Astrocyte of the hippocampus (primary cell): ENCODE measurements around the gene SERPINE1.
"Not testable (repeated sequence)": the region's sequence is repeated elsewhere in the genome, so short reads cannot be mapped to it uniquely, and the experiment has no call there.

ENCODE experiments used
- DNase-seq: peaks from one replicate; pipeline ENCODE4 v3.0.0; 2011; ENCODE audit warnings: low read depth, low spot score

SERPINE1 gene

DNA sequence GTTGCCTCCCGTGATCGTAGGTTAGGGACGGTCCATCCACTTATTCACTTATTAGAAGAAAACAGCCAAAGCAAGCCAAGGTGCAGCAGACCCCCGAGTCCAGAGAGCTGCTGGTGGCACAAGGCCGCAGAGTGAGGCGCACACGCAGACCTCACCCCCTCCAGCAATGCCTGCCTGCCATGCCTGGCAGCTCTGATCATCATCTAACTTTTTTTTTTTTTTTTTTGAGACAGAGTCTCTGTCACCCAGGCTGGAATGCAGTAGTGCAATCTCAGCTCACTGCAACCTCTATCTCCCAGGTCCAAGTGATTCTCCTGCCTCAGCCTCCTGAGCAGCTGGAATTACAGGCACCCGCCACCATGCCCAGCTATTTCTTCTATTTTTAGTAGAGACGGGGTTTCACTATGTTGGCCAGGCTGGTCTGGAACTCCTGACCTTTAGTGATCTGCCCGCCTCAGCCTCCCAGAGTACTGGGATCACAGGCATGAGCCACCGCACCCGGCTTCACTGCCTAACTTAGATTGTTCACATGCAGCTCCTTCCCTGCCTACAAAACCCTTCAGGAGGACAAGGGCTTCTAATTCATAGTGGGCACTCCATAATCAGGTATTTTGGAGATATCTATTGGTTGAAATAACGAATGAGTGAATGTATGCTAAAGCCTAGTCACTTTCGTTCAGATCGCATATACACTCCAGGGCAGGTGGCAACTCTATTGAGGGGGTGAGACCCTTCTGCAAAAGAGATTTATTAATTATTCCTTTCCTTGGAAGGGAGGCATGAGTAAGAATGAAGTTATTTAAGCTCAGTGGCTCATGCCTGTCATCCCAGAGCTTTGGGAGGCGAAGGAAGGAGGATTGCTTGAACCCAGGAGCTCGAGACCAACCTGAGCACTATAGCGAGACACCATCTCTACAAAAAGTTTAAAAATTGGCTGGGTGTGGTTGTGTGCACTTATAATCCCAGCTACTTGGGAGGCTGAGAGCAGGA lies 25.8 kb upstream of the SERPINE1 start:
- DNase-seq: peak; percentile 11

- peak; percentile 35 for DNase-seq
Measured at GRCh38 chr7:101102026-101102425, 24.9 kb upstream of the SERPINE1 start.

DNA sequence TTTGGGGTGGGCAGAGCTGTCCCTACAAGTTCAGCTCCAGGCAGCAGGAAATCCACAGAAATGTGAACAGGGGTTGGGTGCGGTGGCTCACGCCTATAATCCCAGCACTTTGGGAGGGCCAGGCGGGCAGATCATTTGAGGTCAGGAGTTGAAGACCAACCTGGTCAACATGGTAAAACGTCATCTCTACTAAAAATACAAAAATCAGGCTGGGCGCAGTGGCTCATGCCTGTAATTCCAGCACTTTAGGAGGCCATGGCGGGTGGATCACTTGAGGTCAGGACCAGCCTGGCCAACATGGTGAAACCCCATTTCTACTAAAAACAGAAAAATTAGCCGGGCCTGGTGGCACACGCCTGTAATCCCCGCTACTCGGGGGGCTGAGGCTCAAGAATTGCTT lies 23.2 kb upstream of the SERPINE1 start:
- DNase-seq: not testable (repeated sequence)

GRCh38 chr7:101104193-101104713 lies 22.7 kb upstream of the SERPINE1 start:
- peak; percentile 27 for DNase-seq

- DNase-seq: peak; percentile 7
Measured at GRCh38 chr7:101104799-101105198, 22.1 kb upstream of the SERPINE1 start.

- not testable (repeated sequence) for DNase-seq
Measured at GRCh38 chr7:101105248-101105647, 21.7 kb upstream of the SERPINE1 start.

GRCh38 chr7:101106386-101106785 lies 20.5 kb upstream of the SERPINE1 start:
- no peak for DNase-seq

- DNase-seq: peak; percentile 69
Measured at GRCh38 chr7:101108330-101108857, 18.5 kb upstream of the SERPINE1 start.

GRCh38 chr7:101108961-101109360 lies 17.9 kb upstream of the SERPINE1 start:
- DNase-seq: no peak

DNA sequence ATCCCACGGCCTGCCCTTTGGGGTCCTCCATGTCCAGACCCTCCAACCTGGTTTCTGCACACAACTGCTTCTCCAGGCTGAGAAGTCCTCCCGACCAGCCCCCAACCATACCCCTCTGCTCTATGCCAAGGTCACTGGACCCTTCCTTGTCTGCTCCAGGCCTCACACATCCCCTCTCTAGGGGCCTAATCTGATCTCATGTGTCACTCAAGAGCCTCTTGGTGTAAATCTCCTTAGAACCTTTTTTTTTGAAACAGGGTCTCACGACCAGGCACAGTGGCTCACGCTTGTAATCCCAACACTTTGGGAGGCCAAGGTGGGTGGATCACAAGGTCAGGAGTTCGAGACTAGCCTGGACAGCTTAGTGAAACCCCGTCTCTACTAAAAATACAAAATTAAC lies 17.5 kb upstream of the SERPINE1 start:
- no peak for DNase-seq

- no peak for DNase-seq
Measured at GRCh38 chr7:101111261-101111660, 15.6 kb upstream of the SERPINE1 start.

DNA sequence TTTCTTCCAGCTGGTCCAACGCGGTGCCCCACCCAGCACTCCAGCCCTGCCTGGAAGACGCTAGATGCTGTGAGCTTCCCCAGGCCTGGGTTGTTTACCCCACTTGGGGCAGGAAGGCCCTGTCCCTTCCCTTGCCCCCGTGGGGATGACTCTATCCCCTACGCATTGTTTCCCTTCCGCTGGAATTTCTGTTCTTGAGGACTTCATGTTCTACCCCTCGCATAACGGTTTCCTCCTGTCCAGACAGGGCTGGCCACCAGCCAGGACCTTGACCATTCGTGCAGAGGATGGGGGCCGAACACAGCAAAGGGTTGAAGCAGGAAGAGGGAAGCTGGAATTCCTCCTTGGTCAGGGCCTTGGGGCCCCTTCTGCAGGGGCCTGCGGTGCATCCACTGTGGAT lies 14.7 kb upstream of the SERPINE1 start:
- peak; percentile 85 for DNase-seq

DNA sequence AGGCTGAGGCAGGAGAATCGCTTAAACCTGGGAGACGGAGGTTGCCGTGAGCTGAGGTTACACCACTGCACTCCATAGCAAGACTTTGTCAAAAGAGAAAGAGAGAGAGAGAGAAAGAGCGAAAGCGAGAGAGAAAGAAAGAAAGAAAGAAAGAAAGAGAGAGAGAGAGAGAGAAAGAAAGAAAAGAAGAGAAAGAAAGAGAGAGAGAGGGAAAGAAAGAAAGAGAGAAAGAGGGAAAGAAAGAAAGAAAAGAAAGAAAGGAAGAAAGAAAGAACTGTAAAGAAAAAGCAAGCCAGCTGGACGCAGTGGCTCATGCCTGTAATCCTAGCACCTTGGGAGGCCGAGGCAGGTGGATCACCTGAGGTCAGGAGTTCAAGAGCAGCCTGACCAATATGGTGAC lies 13.8 kb upstream of the SERPINE1 start:
- DNase-seq: not testable (repeated sequence)

DNA sequence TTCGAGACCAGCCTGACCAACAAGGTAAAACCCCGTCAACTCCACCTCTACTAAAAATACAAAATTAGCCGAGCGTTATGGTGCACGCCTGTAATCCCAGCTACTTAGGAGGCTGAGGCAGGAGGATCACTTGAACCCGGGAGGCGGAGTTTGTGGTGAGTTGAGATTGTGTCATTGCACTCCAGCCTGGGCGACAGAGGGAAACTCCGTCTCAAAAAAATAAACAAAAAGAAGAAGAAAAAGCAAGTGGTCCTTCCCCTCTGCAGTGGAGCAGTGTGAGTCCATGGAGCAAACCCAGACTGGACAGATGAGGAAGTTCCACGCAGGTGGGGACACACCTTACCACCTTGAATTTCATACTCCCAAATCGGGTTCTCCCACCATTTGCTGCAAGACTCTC lies 13.1 kb upstream of the SERPINE1 start:
- DNase-seq: no peak

DNA sequence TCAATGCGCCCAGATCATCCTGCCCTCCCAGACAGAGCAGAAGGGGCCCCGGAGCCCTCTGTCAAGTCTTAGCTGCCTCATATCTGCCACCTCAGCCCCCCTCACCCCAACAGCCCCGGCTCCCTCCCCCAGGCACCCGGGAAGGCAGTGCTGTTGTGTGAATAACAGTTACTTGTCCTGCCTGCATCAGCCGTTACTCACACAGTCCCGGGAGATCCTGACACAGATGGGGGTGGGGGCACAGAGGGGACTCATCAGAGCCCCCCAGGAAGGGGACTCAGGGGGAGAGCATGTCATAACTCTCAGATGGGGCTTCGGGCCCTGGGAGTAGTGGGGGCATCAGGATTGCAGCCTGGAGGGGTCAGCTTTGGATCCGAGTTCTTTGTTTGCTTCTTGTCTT lies 12.4 kb upstream of the SERPINE1 start:
- DNase-seq: no peak

- DNase-seq: no peak
Measured at GRCh38 chr7:101115215-101115614, 11.7 kb upstream of the SERPINE1 start.

- DNase-seq: no peak
Measured at GRCh38 chr7:101116898-101117297, 10.0 kb upstream of the SERPINE1 start.

GRCh38 chr7:101118856-101119255 lies 8.0 kb upstream of the SERPINE1 start:
- no peak for DNase-seq

DNA sequence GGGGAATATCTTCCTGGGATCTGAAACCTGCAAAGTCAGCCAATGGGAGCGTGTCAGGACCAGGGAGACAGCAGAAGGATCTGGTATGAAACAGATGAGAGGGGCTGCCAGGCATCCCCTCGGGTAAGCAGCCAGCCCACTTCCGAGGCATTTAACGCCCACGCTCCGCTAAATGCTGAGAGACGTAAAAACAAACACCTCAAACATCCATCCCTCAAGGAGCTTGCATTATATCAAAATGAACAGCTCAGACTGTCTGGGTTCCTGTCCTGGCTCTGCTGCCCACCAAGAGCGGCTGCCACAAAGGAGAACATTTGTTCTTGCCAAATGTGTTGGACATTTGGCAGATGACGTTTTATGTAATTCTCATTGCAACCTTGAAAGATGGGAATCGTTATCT lies 7.0 kb upstream of the SERPINE1 start:
- DNase-seq: peak; percentile 79

- DNase-seq: no peak
Measured at GRCh38 chr7:101120315-101120714, 6.6 kb upstream of the SERPINE1 start.

- not testable (repeated sequence) for DNase-seq
Measured at GRCh38 chr7:101121631-101121990, 5.3 kb upstream of the SERPINE1 start.

DNA sequence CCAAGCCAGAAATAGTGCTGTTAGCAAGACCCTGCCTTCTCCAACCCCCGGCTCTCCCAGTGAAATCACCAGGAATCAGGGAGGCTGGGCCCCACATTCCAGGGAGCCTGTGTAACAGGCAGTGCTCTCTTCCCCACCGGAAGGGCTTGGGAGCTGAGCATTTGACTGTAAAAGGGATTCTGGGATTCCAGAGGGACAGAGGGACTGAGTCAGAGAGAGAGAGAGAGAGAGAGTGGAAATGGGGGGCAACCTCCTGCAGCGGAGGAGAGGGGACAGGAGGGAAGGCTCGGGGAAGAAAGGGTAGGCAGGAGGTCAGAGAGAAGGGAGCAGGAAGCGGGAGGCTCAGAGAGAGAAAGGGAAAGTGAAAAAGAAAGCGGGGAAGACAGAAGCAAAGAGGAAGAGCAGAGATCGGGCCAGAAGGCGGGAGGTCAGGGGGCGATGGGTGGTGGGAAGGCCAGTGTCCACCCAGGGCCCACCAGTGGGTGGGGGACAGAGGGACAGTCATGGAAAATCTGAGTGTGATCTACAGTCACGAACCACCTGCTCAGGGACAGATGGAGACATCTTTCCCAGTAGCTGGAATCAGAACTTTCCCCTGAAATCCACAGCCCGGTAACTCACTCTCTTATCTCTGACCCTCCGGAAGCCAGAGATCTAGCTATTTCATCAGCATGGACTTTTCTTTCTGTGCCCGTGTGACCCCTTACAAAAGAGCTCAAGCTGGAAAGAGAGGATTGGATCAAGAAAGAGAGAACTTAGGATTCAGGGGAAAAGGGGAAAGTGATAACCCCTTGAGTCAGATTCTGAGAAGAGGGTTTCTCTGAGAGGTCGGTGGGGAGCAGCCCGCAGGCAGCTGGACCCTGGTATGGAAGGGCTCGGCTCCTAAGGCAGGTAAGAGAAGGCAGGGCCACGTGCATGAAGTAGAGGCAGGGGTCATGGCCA lies 4.6 kb upstream of the SERPINE1 start:
- DNase-seq: peak; percentile 99
